D721Med (cell line): ENCODE measurements around the gene TSPAN14.
"Not testable (repeated sequence)": the region's sequence is repeated elsewhere in the genome, so short reads cannot be mapped to it uniquely, and the experiment has no call there.

Experiments
- DNase-seq: peaks from one replicate; pipeline ENCODE4 v3.0.0; 2011; ENCODE audit warnings: low spot score; ENCODE audit not compliant: insufficient read length
- FAIRE-seq: peaks from 2 replicates; lab custom pipeline; 2011; peaks lifted over from hg19 to GRCh38; lab: Jason Lieb, UNC
- TF ChIP-seq, protein P1 (sequence below): IDR thresholded peaks from 2 replicates; pipeline ENCODE4 v1.5.1; 2012; ENCODE audit warnings: mild to moderate bottlenecking, control low read depth; ENCODE audit not compliant: insufficient read depth; ENCODE audit errors: missing control alignments

Gene TSPAN14

DNA sequence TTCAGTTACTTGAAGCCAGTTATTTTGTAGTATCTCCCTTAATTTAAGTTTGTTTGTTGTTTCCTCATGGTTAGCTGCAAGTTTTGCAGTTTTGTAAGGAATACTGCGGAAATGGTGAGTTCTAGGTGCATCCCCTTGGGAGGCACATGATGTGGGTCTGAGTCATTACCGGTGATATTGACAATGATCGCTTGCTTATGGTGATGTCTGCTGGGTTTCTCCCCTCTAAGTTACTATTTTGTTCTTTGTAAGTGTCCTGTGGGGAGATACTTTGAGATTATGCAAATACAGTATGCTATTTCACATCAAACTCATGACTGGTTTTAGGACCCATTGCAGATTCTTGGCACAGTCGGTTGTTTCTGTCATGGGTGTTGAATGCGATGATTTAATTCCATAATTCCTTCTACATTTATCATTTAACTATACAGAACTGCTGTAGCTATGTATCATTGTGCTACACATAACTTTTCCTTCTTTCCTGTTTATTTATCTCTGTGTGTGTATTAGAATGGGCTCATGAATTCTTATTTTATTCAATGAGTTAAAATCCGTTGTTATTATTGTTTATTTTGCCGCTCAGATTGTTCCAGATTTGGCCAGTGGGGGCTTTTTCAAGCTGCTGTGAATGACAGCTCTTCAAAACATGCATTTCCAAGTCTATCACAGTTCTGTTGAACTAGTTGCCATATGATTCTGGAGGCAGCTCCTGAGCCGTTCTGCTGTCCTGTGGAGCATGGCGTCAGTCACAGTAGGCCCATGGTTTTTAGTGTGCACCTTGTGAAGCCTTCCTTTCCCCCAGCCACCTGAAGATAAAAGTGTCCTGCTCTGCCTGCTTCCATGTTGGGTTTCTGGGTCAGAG lies 18.4 kb downstream of the TSPAN14 start:
- TF ChIP-seq, protein P1, sequence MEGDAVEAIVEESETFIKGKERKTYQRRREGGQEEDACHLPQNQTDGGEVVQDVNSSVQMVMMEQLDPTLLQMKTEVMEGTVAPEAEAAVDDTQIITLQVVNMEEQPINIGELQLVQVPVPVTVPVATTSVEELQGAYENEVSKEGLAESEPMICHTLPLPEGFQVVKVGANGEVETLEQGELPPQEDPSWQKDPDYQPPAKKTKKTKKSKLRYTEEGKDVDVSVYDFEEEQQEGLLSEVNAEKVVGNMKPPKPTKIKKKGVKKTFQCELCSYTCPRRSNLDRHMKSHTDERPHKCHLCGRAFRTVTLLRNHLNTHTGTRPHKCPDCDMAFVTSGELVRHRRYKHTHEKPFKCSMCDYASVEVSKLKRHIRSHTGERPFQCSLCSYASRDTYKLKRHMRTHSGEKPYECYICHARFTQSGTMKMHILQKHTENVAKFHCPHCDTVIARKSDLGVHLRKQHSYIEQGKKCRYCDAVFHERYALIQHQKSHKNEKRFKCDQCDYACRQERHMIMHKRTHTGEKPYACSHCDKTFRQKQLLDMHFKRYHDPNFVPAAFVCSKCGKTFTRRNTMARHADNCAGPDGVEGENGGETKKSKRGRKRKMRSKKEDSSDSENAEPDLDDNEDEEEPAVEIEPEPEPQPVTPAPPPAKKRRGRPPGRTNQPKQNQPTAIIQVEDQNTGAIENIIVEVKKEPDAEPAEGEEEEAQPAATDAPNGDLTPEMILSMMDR: no peak
- FAIRE-seq (no peak), DNase-seq (no peak)

DNA sequence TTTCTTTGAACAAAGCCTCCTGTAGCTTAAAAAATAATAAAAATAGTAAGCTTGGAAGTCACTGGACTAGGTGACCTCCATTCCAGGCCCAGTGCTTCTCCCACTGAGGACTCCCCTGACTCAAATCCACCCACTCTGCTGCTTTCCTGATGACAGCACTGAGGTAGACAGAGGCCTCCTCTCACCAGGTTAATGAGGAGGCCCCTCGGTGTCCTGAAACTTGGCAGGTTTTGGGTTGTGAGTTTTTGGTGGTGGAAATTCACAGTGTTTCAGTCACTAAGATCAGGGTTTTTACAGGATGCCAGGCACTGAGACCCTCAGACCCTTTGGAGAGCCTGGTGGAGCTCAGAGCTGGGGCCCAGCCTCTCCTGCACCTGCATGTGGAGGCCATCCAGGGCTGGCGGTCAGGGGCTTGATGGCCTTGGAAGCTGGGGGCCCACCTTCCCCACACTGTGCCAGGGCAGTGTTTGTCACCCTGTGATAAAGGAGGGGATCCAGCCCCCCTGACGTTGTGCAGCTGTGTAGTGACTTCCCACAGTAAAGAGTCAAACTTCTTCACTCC lies 19.1 kb downstream of the TSPAN14 start:
- no peak for DNase-seq
- FAIRE-seq: no peak

DNA sequence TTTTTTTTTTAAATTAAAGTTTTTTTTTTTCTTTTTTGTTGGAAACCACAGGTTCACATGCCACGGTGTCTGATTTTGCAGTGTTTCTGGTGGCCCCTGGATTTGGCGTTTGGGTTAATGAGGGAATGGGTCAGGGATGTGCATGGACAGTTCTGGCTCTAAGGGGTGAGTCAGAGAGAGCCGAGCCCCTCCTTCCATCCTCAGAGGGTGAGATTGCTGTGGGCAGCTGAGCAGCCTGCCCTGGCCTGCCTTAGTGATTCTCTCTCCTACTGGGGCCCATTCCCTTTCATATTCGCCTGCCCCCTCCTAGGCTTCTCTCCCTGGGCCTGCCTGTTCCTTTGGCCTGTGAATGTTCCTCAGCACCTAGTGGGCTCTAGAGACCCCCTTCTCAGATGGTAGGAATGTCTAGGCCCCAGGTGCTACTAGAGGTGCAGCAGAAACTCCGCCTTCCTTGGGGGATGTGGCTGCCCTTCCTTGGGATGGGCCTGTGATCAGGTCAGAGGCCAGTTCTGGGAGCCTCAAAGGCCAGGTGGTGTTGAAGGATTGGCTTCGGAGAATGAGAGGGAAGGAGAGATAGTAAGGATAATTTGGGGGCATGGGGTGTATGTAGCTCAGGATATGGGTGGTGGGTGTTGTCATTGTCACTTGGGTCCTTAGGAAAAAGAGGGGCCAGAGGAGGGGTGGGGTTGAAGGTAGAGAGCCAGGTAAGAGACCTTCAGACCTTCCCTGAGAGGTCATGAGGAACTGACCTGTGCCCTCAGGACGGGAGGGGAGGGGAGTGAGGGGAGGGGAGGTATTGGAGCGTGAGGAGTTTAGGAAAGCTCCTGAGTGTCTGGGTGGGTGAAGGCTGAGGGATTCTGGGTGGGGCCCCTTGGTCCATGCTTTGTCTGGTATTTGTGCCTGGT lies 19.8 kb downstream of the TSPAN14 start:
- FAIRE-seq (no peak), DNase-seq (no peak)
- TF ChIP-seq, protein P1: no peak

More for the DNA sequence above, 19.1 kb downstream of the TSPAN14 start:
- TF ChIP-seq, protein P1: no peak

DNA sequence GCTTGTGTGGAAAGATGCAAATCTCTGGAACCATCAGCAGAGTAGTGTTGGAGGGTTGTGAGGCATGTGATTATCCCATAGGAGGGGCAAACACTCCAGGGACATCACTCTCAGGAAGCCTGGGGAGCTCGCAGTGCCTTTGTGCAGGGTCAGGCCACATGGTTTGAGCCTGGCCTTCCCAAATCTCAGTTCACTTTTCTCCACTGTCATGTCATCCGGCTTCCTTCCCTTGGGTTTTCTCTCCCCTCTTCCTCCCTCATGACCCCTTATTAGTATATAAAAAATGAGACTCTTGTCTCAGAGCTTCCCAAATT lies 20.4 kb downstream of the TSPAN14 start:
- TF ChIP-seq, protein P1: no peak
- FAIRE-seq: no peak

DNA sequence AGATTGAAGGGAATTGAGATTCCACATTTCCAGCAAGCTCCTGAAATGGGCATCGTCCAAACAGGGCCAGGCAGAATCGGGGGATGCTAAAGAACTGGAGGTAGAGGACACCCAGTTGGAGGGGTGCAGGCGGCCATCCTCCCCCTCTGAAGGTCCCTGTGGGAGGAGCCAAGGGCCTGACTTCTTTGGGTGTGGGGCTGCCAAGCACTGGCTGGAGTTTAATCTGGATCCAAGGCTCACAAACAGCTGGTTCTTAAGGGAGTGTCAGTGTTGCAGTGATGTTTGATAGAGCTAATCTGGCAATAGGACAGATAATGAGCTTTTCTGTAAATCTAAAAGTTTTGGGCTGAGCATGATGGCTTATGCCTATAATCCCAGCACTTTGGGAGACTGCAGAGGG lies 20.8 kb downstream of the TSPAN14 start:
- FAIRE-seq: no peak
- TF ChIP-seq, protein P1: no peak
- DNase-seq: no peak

More for the DNA sequence above, 20.4 kb downstream of the TSPAN14 start:
- no peak for DNase-seq

DNA sequence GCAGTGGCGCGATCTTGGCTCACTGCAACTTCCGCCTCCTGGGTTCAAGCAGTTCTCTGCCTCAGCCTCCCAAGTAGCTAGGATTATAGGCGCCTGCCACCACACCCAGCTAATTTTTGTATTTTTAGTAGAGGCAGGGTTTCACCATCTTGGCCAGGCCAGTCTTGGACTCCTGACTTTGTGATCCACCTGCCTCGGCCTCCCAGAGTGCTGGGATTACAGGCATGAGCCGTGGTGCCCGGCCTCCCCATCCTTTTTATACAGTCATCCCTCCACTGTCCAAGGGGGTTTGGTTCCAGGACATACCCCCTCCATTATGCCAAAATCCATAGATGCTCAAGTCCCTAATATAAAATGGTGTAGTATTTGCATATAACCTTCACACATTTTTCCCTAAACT lies 21.5 kb downstream of the TSPAN14 start:
- FAIRE-seq: not testable (repeated sequence)

DNA sequence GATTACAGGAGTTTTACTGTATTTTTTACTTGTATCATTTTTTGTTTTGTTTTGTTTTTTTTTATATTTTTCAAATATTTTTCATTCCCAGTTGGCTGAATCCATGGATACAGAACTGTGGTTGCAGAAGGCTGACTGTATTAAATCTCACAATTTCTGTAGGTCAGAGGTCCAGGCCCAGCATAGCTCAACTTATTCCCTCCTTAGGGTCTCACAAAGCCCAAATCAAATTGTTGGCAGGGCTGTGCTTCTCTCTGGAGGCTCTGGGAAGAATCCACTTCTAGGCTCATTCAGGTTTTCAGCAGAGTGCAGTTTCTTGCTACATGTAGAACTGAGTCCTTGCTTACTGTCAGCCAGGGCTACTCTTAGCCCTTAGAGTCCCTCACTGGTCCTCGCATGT lies 22.6 kb downstream of the TSPAN14 start:
- FAIRE-seq (no peak), DNase-seq (no peak)
- TF ChIP-seq, protein P1: no peak

More for the DNA sequence above, 21.5 kb downstream of the TSPAN14 start:
- DNase-seq: not testable (repeated sequence)
